Fibroblast of peridontal ligament (primary cell): Measurements from ENCODE around the gene SLC15A3.
A peak's percentile ranks its signal among the peaks of the same experiment; 100 is the strongest.

Experiments used
- DNase-seq: peaks from one replicate; pipeline ENCODE4 v3.0.0-alpha.2; 2010; ENCODE audit errors: extremely low read depth

SLC15A3 gene

DNA sequence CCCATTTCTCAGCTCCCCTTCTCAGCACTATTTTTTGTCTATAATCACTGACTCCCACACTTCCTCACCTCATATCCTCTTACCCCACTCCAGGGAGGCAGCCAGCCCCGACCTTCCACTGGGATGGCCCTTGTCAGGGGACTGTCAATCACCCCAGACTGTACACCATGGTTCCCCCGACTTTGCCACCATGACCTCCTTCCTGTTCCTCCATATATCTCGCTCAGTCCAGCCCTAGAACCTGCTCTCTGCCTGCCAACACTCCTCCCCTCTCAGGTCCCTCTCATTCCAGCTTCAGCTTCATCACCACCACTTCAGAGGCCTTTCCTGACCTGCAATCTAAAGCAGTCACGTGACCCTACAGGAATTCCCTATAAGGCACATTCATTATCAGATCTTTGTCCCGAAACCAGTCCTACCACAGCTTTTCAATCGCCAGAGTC is 62.1 kb downstream of the SLC15A3 start:
- DNase-seq = no peak

DNA sequence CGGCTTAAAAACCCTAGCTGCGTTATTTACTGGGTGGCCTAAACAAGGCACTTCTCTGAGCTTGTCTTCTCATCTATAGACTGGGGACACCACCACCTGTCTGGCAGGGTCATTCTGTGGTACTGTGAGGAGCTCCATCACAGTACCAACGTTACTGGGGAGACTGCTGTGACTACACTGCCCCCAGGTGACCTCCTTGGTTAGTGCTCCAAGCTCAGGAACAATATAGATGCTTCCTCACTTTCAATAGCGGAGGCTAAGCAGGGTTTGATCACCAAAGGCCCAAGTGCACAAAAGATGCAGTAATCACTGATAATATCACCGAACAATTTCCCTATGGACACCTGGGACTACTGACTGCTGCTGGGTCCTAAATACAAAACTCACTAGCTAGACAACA is 64.4 kb downstream of the SLC15A3 start:
- peak; percentile 61 for DNase-seq
